G401.6 (cell line): ENCODE data around the gene PREPL.
"Not testable (repeated sequence)": the region's sequence is repeated elsewhere in the genome, so short reads cannot be mapped to it uniquely, and the experiment has no call there.

Source experiments
- FAIRE-seq: peaks from 2 replicates; lab custom pipeline; 2012; peaks lifted over from hg19 to GRCh38; lab: Jason Lieb, UNC

PREPL gene

DNA sequence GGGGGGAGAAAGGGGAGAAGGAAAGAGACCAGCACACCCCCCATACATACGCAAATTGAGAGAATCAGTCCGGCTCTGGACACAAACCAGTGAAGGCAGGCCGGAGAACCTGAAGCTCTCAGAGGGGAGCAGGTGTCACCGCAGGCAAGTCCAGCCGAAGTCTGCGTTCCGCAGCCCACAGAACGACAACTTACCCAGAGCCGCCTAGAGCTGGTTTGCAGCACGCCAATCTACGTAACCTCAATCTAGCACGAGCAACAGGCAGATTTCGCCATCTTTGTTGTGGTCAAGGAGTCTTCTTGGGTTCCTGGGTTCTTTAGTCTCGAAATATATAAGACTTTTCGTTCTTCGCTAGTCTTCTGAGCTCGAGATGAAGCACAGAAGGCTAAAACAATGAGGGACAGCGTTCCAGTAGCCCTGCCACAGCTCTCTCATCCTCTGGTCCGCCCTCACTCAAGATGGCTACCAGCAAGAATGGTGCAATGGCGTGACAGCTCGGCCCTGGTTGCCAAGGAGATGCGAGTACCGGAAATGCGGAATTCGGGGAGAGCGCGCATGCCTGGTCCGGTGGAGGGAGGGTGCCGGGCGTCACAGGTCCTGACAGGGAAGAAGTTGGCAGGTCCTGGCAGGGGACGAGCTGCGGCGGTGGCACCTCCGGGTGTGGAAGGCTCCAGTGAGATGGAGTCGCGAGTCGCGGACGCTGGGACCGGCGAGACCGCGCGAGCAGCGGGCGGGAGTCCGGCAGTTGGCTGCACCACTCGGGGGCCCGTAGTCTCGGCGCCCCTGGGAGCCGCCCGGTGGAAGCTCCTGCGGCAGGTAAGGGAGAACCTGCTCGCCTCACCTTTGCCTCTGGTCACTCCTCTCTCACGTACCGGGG is at the start of gene PREPL, which contains the start of gene CAMKMT:
PREPL (minus strand) TSS at position 165 of the 877 bp plus-strand sequence. CDS start 15,152 bp downstream, outside the sequence.
CAMKMT (plus strand) TSS at position 618 of the 877 bp plus-strand sequence.
- peak; percentile 89 for FAIRE-seq

DNA sequence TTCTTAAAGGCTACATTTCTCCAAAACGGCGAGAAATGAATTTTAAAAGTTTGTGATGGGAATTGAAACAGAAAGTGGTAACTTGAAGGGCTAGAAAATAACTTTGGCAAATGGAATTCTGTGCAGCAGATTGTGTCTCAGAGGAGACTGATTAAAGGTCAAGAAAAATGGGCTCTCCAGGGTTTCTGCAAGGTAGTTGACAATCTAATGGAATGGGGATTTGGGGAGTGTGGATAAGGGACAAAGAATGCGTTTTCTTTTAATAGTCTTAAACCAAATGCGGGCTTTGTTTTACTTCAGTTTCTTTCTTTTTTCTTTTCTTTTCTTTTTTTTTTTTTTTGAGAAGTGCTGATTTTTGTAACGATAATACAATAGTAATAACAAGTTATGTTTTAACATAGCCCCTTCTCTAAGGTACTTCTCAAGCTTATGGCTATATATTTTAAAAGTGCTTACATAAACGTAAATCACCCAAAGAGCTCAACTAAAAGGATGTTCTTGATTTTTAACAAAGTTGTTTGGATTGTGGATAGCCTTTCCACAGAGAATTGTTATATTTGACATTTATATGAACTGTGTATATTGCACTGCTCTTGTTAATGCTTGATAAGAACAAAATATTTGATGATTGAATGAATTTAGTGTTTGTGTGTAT is 37.1 kb upstream of the PREPL start:
- no peak for FAIRE-seq

DNA sequence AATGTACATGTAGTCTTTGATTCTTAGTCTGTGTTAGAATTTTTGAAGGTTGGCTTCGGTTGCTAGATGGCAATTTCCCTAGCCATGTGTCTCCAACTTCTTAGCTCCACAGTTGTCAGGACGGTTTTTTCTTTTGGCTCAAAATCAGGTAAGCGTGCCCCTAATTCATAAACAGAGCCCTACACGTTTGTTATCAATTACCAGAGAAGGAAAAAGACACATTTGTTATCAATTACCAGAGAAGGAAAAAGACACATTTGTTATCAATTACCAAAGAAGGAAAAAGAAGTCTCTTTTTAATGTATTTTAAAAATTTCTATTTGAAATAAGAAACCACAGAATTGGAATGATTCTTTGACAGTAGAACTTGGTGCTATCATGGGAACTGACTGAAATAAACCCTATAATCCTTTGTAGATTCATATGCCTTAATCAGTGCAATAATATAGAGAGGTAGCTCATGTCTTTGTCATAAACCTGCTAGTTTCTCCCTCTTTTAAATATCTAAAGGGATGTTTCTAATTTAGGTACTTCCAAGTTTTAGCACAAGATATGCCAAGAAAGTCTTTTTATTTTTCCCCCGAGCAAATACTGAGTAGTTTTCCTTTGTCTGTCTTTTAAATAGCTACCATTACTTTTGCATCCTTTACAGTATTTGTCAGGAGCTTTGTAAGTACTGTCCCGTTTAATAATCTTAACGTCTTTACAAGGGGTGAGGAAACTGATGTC is 36.3 kb upstream of the PREPL start:
- no peak for FAIRE-seq

- FAIRE-seq: peak; percentile 90
Measured at GRCh38 chr2:44392338-44392943, 31.1 kb upstream of the PREPL start.

DNA sequence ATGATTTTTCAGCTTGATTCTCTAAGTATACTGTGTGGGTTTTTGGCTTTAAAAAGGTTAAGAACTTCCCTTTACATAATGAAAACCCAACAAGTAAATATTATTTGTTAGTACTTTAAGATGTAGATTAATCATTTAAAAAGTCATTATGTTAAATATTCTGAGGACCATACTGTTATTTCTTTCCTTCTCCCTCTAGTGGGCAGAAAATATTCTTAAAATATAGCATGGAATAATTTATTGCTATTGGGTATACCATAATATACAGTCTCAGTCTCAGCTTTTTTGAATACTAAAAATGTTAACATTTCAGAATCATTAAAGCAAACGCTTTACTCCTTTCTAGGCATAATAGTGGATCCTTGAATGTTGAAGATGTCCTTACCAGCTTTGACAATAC is 28.6 kb upstream of the PREPL start:
- FAIRE-seq: peak; percentile 50

GRCh38 chr2:44388877-44389276 is 27.6 kb upstream of the PREPL start:
- FAIRE-seq: no peak

- not testable (repeated sequence) for FAIRE-seq
Measured at GRCh38 chr2:44385226-44385625, 23.9 kb upstream of the PREPL start.

DNA sequence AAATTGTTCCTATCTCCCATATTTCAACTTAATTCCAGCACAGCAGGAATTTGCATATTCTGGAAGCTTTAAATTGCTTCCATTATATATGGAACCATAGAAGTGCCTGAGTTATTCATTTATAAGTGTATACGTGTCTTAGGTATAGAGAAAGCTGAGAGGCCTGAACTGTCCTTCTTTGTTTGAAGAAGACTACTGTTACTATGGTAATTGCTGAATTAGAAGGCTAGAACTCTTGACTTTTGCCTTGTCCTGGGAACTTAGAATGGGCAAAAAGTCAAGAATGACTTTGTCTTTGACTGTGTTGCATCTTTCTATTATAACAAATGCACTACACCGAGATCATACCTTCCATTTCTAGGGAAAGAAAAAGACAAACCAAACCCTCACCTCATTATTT is 16.2 kb upstream of the PREPL start:
- no peak for FAIRE-seq

DNA sequence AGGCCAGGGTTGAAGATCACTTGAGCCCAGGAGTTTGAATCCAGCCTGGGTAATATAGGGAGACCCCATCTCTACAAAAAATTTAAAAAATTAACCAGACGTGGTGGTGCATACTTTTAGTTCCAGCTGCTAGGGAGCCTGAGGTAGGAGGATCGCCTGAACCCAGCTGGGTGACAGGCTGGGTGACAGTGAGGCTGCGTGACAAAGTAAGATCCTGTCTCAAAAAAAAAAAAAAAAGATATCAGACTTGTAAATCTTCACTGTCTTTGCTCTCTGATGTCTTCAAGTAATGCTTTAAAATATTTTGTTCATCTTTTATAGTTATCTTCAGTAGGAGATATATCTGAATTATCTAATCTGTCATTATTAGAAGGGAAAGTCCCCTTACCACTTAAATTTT is 11.0 kb upstream of the PREPL start:
- FAIRE-seq: no peak

DNA sequence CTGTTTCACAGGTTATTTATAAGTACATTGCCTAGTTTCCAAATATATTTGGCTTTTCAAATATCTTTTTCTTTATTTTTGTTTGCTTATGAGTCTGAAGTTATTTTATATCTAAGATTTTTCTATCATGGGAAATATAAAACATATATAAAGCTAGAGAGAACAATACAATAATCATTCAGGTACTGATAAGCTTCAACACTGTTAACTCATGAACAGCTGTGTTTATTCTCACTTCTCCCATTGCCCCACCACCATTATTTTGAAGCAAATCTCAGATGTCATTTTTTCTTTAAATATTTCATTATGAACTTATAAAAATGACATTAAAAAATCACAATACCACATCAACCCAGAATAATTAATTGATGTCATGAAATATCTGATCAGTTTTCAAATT is 10.2 kb upstream of the PREPL start:
- FAIRE-seq: peak; percentile 31

DNA sequence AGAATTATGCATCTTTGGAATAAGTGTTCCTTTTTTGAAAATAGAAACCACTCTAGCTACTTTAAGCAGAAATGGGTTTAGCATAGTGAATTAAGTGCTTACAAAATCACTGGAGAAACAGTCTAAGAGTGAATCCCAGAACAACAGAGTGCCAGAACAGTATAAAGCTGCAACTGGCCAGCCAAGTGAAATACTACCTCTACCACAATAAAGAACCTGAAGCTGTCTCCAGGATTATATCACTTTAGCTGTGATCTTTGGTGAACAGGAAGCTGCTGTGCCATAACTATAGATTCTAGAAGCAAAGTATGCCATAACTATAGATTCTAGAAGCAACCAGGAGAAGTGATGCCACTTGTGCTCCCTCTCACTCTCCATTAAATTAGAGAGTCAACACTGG is 8.1 kb upstream of the PREPL start:
- FAIRE-seq: no peak

GRCh38 chr2:44367591-44367990 is 6.3 kb upstream of the PREPL start:
- no peak for FAIRE-seq

- FAIRE-seq: no peak
Measured at GRCh38 chr2:44364604-44365003, 3.3 kb upstream of the PREPL start.

GRCh38 chr2:44362207-44363015 is 1.1 kb upstream of the PREPL start:
- FAIRE-seq: no peak

GRCh38 chr2:44360749-44361329 is 455 bp downstream of the PREPL start:
- no peak for FAIRE-seq

DNA sequence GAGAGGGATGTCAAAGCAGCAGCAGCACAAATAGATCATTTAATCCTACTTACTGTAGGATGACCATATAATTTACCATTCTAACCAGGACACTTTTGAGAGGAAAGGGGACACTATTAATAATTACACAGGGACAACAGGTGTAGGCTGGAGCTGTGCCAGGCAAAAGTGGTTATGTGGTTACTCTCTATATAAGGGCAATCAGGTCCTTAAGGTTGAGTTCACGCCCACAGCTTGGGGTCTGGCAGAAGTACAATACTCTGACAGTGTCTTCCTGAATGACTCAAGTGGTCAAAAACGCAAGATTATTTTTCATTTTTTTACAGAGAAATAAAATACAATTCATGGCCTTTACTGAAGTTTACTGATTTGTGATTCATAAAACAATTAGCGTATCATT is 2.8 kb downstream of the PREPL start:
- FAIRE-seq: no peak

- FAIRE-seq: no peak
Measured at GRCh38 chr2:44354761-44355160, 6.5 kb downstream of the PREPL start.

GRCh38 chr2:44352510-44352909 is 8.8 kb downstream of the PREPL start:
- no peak for FAIRE-seq

DNA sequence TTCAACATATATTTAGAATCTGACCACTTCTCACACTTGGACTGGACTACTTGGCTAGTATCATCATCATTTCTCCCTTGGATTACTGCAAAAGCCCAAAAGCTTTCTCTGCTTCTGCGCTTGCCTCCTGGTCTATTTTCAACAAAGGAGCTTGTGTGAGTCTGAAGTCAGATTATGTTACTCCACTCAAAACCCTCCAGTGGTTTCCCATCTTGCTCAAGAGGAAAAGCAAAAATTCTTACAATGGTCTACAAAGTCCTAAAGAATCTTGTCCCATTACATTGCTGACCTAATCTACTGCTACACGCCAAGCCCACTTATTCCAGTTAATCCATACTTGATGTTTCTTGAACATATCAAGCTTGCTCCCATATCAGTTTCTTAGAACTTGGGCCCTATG is 9.6 kb downstream of the PREPL start:
- FAIRE-seq: no peak

DNA sequence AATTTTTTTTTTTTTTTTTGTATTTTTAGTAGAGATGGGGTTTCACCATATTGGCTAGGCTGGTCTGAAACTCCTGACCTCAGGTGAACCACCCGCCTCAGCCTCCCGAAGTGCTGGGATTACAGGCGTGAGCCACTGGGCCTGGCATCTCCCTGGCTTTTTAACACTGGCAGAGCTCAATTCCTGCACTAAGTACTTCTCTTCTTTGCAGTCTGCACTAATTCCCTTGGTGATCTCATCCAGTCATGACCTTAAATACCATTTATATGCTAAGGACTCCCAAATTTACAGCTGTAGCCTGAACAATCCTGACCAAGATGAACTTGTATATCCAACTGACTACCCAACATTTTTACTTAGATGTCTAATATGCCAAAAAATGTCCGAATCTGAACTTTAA is 10.2 kb downstream of the PREPL start:
- no peak for FAIRE-seq

- no peak for FAIRE-seq
Measured at GRCh38 chr2:44349506-44349905, 11.8 kb downstream of the PREPL start.
